Mucosa of gallbladder (tissue), 1 donor: ENCODE measurements around the gene ARID1A. TPM values are rescaled to one million over a fixed set of nuclear protein-coding genes. Genes with fewer than 3 reads are reported as not detected.
"Not testable (repeated sequence)": the region's sequence is repeated elsewhere in the genome, so short reads cannot be mapped to it uniquely, and the experiment has no call there.

Experiments used
- DNase-seq: peaks from one replicate; pipeline ENCODE4 v3.0.0-alpha.2; 2020; ENCODE audit warnings: low spot score
- total RNA-seq: library from RNA; stranded (reverse); gene quantifications from one replicate; pipeline ENCODE4 v1.2.1, GENCODE V29; 2021
- donor health status: DM: no; HTN: no; CAD: no.

Gene ARID1A
- total RNA-seq, 1 donor from 2014 or later = 83.6 TPM

DNA sequence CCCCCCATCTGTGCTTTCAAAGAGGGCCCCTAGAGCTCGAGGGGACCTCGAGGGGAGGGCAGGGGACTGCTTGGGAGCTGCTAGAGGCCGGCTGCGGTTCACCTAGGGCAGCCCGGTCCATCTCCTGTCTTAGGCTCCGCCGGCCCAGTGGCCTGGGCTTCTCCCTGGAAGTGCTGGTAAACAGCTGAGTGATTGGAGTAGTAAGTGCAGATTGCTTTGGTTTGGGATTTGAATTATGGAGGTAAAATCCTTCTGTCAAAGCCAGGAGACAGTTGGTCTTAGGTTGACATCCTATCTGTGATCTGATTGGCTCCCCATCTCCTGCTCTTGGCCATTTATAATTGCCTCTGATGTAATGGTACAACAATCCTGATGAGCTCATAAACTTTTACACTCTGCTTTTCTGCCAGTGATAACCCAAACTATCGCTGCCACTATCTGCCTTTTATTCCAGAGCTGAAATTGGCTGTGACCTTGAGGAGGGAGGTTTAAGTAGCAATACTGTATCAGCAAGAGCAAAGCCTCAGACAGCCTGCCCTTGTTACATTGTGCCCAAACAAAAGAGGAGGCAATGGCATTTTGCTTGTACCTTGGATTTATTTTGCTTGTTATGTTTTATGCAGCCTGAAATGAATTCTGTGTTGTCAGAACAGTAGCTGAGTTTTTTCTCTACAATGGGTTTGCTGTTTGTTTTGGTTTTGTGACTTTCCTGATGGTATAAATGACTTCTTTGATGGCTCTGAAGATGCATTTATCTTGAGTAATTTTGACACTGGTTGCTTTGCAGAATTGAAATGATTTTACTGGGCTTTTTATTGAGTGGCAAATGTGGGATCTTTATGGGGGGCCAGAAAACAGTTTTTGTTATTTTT lies 2.4 kb downstream of the ARID1A start:
- DNase-seq = peak; percentile 59

DNA sequence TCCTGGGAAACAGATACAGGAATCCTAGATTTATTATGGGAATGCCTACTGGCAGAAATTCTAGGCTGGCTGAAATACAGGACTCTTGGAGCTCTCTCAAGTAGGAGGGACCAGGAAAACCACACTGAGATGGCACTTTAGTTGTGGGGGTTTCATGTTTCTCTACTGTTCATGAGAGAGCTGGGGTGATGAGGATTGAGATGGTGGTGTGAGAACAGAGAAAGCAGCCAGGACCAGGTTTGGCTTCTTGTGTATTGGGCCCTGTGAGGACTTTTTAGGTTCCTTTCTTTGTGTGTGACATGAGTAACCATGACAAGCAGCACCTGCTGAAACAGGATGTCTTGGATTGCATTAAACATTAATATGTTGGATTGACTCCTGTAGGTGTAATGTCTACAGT lies 4.9 kb downstream of the ARID1A start:
- no peak for DNase-seq

DNA sequence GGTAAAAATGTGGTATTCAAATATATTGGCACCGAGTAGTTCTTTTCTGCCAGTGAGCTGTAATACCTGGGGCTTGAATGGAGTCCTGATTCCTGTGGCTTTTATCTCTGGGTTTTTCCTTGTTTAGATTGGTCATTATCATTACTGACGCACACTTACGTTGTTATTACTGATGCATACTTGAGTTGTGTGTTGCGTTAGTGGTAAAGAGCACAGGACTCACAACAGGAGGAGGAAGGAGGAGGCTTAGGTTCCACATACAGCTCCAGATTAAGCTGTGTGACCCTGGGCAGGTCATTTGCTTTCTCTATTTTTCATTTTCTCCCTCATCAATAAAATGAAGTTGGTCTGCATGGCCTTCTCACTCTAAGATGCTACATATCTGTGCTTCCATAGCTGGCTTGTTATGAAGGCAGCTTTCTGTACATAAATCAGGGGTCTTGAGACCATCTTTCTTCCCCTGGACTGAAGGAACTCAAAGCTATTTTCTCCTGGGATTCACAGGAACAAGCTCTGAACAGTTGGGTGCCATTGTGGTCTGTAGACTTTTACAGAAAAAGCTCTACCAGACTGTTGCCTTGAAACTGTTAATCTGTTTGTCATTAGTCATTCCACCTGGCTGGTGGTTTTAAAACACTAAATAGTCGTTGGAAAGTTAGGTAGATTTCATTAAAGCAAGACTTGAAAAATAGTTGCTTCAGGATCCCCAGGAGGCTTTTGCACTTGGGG lies 5.6 kb downstream of the ARID1A start:
- DNase-seq = no peak

DNA sequence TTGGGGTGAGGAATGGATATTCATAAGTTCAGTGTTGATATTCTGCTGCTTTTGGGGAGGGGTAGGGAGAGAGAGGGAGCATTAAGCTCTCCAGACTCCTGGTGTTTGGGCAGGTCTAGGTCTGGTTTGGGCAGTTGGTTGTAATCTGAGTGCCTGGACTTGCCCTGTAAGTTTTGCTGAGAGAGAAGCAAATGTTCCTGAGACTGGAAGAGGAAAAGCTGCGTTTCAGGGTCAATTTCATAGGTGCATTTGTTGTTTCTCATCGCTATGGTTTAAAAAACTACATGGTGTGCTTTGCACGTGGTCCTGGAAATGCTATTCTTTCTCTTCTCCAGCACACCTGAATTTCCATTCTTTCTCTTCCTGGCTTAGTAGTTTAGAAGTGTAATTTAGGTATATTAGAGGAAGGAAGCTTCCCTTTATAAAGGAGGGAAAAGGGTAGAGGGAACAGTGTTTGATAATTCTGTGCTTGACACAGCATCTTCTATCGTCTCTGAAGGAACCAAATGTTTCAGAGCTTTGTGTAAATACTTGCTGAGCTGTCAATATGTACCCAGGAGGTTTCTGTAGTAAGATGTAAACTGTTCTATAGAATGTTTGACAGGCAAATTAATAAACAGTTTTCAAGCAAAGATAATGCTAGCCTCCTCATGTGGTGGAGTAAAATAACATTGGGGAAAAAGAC lies 6.3 kb downstream of the ARID1A start:
- no peak for DNase-seq

DNA sequence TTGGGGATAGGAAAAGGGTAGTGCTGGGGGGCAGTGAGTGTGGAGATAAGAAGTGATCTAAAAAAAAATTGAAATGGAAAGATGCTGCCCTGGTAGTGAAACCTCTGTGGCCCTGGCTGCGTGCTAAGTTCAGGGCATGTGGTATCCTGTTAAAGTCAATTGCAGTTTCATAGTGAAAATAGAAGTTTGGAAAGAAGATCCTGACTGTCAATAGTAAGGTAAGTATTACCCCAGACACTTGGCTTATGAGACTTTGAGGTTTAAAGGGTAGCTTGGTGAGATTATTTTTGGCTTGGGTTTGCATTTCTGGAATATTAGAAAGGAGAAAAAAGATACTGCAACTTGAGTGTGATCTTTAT lies 6.8 kb downstream of the ARID1A start:
- DNase-seq = no peak

DNA sequence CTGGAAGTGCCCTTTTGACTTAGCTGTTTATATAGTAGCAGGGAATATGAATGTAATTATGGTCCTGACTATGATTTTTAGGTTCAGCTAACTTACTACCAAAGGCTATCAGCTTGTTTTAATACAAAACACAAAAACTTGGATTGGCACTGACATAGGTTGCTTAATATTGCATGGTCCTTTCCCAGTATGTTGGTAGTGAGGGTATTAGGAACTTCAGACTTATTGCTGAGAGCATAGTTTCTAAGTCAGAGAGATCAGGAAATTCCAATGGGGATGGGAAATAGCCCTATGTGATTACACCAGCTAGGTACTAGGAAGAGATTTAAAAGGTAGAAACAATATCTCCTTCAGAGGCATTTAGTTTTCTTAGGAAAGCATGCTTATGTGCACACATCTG lies 7.7 kb downstream of the ARID1A start:
- no peak for DNase-seq

DNA sequence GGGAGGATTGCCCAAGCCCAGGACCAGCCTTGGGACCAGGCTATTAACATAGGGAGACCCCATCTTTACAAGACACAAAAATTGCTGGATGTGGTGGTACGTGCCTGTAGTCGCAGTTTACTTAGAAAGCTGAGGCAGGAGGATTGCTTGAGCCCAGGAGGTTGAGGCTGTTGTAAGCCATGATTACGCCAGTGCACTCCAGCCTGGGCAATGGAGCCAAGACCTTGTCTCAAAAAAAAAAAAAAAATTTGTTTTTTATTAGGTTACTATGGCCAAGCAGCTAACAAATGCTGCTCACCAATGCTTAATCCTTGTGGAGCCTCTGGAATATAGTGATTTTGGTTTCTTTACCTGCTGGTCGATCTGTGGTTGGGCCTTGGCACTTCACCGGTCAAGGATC lies 8.8 kb downstream of the ARID1A start:
- no peak for DNase-seq

DNA sequence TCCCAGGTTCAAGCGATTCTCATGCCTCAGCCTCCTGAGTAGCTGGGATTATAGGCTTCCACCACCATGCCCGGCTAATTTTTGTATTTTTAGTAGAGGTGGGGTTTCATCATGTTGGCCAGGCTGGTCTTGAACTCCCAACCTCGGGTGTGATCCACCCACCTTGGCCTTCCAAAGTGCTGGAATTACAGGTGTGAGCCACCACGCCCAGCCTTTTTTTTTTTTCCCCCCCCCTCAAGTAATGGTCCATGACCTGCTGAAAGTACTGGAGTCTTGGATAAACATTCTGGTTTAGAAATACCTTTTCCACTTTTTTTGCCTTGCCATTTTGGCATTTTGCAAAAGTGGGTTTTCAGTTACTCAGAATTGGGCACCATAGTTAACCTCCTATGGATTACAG lies 9.4 kb downstream of the ARID1A start:
- DNase-seq = not testable (repeated sequence)

DNA sequence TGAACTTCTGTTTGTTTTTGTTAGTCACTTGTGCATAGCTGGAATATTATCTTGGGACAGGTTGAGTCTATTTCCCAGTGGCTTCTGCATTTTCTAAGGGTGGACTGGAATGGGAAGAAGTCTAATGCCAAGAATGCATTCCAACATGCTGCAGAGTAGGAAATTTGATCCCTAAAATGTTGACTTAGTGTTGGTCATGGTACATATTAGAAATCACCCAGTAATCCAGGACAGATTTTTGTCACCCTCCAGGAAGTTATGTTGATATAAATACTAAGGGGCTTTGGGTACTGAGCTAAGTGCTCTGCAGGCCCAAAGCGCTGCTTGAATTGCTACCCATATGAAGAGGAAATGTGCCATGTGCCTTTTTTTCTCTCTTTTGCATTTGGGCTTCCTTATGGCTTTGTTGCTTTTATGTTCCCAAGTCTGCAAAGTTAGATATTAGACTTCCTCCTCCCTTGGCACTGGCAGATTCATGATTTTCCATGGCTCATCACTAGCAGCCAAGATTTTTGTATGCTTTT lies 10.0 kb downstream of the ARID1A start:
- DNase-seq = no peak

DNA sequence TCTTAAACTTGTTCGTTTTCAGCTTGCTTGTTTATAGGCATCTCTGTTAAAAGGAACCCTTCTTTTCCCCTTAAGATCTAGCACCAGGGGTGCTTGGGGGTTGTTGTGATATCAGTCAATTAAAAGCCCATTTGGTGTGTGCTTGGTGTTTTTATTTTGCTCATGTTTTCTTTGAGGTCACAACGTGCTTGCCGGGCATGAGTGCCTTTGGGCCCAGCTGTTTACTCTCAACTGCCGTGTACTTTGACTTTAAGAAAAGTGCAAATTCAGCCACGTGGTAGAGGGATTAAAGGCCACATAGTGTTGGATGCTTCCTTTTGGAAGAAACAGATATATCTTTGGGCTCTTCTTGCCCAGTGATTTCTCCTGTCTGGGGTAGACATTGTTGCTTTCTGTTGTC lies 10.5 kb downstream of the ARID1A start:
- DNase-seq = peak; percentile 31

DNA sequence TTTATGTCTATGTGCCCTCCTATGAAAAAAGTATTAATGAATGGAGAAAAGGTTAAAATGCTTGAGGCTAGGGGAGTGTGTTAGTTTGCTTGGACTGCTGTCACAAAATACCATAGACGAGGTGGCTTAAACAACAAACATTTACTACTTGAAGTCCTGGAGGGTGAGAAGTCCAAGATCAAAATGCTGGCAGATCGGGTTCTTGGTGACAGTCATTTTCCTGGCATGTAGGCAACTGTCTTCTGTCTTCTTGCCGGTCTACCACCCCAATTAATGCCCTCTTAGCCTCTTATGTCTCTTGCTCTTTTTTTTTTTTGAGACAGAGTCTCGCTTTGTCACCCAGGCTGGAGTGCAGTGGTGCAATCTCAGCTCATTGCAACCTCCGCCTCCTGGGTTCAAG lies 15.0 kb downstream of the ARID1A start:
- no peak for DNase-seq

DNA sequence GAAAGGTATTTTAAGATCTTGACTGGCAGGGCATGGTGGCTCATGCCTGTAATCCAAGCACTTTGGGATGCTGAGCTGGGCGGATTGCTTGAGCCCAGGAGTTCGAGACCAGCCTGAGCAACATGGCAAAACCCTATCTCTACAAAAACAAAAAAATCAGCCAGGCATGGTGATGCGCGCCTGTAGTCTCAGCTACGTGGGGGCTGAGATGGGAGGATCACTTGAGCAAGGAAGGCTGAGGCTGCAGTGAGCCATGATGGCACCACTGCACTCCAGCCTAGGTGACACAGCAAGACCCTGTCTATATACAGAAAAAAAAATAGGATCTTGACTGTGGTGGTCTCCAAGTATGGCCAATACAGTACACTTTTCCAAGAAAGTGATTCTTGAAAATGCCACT lies 16.0 kb downstream of the ARID1A start:
- DNase-seq = no peak

DNA sequence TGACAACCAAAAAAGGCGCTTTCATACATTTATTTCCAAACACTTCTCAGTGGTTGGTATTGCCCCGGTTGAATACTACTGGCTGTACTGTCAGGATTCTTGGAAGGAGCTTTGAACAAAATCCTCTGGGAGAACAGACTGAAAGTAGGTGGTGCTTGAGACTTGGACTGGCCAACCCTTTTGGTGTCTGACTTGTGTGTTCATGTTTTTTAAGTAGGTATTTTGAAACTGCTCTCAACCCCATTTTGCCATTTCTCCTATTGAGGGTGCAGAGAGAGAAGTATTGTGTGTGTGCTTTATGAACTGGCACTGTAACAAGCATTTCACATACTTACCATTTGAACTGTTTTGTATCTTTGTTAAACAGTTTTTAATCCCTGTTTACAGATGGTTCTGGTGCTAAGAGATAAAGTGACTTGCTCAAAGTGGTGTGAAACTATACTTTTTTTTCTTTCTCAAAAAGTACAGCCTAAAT lies 21.2 kb downstream of the ARID1A start:
- no peak for DNase-seq

DNA sequence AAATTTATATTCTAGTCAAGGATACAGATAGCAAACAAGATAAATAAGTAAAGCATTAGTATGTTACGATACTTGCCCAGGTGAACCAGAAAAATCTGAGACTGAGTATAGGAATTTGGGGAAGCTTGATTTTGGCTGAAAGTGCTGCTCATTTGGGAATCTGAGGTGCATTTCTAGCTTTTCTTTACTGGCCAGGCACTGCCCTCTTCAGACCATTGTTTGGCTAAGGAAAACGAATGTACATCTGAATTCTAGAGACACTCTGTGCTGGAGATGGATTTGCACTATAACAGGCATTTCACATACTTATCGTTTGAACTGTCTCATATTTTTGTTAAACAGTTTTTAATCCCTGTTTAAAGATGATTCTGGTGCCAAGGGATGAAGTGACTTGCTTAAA lies 23.4 kb downstream of the ARID1A start:
- no peak for DNase-seq

DNA sequence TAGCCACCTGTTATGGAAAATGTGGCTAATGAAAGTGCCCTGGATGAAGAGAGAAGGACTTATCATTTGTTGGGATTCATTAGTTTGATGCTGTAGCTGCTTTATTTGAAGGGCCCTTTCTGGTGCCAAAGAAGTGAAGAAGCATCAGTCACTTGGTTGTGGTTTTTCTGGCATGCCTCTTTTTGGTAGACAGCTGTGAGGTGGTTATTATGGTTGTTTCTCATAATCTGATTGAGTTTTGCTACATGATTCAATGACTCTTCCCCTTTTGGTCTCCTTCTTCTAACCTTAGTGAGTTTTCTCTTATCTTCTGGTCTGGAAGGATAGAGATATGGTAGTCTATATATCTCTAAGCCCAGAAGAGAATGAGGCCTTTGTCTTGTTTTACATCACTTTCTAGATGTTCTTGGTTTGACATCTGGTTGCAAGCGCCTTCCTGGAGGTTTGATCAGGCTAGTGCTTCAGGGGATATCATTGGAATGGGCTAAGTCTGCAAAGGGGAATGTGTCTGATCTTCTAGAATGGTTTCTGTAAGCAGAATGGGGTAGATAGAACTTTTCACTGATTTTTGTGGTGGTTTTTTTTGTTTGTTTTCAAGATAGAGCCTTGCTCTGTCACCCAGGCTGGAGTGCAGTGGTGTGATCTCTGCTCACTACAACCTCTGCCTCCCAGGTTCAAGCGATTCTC lies 26.0 kb downstream of the ARID1A start:
- no peak for DNase-seq

DNA sequence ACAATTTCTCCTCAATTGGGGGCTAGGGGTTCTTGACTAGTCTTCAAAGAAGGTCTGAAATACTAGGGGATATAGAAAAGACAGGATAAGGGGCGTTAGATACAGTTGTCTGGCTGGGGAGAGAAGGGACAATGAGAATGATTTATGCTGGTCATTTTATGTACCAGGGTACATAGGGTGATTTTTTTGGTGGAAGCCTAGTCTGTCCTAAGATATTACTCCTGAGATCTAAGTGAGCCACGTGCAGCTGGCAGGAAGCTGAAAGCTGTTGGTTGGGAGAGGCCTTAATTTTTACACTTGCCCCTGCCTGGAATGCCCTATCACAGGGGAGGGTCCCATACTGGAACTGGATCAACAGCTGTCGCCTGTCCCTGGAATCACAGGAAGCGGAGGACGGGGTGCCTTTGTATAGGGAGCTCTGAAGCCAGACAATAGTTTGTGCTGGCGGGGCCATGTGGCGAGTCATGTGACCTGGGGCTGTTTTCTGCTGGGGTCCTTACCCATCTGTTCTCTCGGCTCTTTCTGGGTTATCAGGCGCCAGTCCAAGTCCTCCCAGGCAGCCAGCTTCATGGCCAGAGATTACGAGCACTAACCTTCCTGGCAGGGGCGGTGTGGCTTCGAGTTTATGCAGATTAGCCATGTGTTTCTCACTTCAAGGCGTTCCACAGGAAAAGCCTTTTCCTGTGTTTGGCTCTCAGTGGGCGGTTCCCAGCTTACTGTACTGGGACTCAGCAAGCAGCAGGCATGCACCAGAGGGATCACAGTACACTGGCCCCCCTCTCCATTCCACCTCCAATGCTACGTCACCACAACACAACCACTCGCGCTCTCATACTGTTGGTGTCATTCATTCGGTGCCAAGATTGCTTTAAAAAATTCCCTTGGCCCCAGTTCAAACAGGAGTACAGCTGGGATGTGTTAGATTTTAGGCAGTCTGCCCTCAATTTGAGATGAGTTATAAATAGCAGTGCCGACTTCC lies 27.5 kb downstream of the ARID1A start:
- DNase-seq = peak; percentile 84

DNA sequence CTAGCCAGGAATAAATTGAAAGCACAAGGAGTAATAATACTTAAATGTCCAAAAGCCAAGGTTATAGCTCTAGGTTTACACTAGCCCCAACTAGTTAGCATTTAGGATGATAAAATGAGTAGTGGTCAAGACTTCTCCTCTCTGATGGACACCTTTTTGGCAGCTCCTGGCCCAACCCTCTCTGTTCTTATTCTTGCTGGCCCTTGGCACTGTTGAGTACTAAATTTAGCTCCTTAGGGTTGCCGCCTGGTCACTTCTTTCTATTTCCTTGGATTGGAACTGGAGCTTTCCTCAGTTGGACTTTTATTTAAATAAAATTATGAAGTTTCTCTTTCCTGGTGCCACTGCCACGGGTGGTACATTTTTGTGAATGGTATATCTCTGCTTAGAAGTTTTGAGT lies 28.3 kb downstream of the ARID1A start:
- DNase-seq = no peak

DNA sequence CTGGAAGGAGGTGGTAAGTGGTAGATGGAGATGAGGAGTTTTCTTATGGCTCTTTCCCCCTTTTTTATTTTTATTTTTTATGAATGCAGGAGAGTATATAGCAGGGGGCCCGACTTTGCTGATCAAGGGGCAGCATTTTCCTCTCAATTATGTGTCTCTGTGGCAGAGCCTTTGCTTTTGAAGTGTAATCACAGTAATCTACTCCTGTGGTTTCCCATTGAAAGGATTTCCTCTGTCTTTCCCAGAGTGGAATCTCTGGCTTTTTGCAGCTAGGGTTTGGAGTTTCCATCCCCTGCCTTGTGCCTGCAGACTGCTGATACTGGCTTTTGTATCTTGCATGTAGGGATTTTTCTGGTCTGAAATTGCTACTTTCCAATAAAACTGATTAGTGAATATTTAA lies 29.1 kb downstream of the ARID1A start:
- DNase-seq = no peak

DNA sequence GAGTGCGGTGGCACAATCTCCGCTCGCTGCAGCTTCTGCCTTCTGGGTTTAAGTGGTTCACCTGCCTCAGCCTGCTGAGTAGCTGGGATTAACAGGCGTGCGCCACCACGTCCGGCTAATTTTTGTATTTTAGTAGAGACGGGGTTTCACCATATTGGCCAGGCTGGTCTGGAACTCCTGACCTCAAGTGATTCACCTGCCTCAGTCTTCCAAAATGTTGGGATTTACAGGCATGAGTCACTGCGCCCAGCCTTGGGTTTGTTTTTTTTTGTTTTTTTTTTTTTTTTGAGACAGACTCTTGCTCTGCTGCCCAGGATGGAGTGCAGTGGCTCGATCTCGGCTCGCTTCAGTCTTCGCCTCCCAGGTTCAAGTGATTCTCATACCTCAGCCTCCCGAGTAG lies 30.1 kb downstream of the ARID1A start:
- not testable (repeated sequence) for DNase-seq

DNA sequence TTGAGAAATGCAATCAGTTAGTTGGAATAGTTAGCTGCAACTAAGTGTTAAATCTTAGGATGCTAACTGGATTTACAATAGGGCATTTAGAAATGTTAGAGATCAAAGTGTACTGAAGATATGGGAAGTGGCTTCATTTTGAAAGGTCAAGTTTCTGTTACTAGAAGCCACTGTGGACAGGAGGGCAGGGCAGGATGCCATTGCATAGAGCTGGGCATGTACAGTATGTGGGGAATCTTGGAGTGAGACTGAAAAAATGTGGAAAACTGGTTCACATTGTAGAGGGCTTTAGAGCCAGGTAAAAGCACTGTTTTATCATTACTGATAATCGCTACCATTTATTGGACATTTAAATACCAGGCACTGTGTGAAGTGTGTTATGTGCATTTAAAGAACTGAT lies 31.0 kb downstream of the ARID1A start:
- no peak for DNase-seq

DNA sequence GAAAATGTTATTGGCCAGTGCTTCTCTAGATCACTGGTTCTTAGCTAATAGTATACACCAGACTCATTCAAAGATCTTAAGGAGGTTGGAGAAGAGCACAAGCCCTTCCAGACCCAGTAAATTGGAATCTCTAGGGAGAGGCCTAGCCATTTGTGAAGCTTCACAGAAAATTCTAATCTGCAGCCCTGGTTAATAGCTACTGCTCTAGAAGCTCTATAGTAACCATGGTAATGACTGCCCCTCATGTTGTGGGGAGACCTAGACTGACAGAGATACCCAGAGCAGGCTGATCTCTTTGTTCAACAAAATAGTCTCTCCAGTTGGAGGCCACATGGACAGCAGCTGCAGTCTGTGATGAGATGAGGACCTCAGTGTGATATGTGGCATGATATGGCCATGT lies 31.7 kb downstream of the ARID1A start:
- DNase-seq = no peak
